Measurements from ENCODE around the gene RSPO3. TPM values are rescaled to one million over a fixed set of nuclear protein-coding genes. Genes with fewer than 3 reads are reported as not detected.

Gene RSPO3, protein sequence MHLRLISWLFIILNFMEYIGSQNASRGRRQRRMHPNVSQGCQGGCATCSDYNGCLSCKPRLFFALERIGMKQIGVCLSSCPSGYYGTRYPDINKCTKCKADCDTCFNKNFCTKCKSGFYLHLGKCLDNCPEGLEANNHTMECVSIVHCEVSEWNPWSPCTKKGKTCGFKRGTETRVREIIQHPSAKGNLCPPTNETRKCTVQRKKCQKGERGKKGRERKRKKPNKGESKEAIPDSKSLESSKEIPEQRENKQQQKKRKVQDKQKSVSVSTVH
- total RNA-seq (2022) (0.11 TPM in 1 of 2 replicates, not detected in the other), Bru-seq, nascent RNA (percentile 11 among the genes with signal in this experiment), BruChase-seq, experiment 1, labeled RNA remaining after a 2-hour chase (percentile 4 among the genes with signal in this experiment), BruChase-seq, experiment 2, labeled RNA remaining after a 6-hour chase (percentile 4 among the genes with signal in this experiment)
- long read RNA-seq = 0 reads

GRCh38 chr6:127118298-127119101 lies at the start of gene RSPO3:
TSS of gene RSPO3 (plus strand) at chr6:127118671. CDS start at chr6:127119193, 522 bp downstream.
- intact Hi-C loops (cut with micrococcal nuclease; ENCODE audit: unreplicated experiment) = no loop called here
- Histone ChIP-seq H3K4me1 (0 out of 2 replicates have a peak, but pooled peaks cover 10% of the 10 kb centered on the region), H3K9me3 (no peaks in the 10 kb centered on the region), H3K36me3 (ENCODE audit: control insufficient read depth, insufficient read depth, low read length) (no peaks in the 10 kb centered on the region), H3K4me3 (ENCODE audit: low read depth, low read length) (no peak within 1 kb of the TSS), H3K27me3 (replicated peaks; ENCODE audit: control insufficient read depth, insufficient read depth, low read length) (no peaks in the 10 kb centered on the region)
- peaks cover 19% of the 10 kb centered on the region for H3K4me1 Mint-ChIP-seq (ENCODE audit: low read depth, unreplicated experiment)
- no peaks in the 10 kb centered on the region for H3K36me3 Mint-ChIP-seq (ENCODE audit: insufficient read depth, unreplicated experiment)
- H3K9me3 Mint-ChIP-seq (ENCODE audit: unreplicated experiment) = peaks cover 10% of the 10 kb centered on the region
- H3K27me3 Mint-ChIP-seq (ENCODE audit: insufficient read depth, unreplicated experiment) = no peaks in the 10 kb centered on the region
- ChIA-PET POLR2A (no interaction called here), CTCF (no interaction called here)
- no TSS peak for BruUV-seq (replicated peaks)
- peak within 1 kb of the TSS; percentile 38 for H3K27ac Mint-ChIP-seq (ENCODE audit: unreplicated experiment)
- no peak within 1 kb of the TSS for H3K4me3 Mint-ChIP-seq (ENCODE audit: unreplicated experiment)
- no peak for TF ChIP-seq CTCF (IDR thresholded peaks at IDR 0.05; ENCODE audit: insufficient read depth in 1 of 2, low read depth in 1 of 2, low read length in 1 of 2, severe bottlenecking in 1 of 2, unreplicated experiment in 1 of 2)
- DNase-seq = no peak

- Histone ChIP-seq H3K27me3 (replicated peaks; ENCODE audit: control insufficient read depth, insufficient read depth, low read length) (no peaks in the 10 kb centered on the region), H3K4me3 (ENCODE audit: low read depth, low read length) (no peak overlapping the region), H3K36me3 (ENCODE audit: control insufficient read depth, insufficient read depth, low read length) (no peaks in the 10 kb centered on the region), H3K9me3 (no peaks in the 10 kb centered on the region), H3K4me1 (no peaks in the 10 kb centered on the region)
- no peak overlapping the region for H3K4me3 Mint-ChIP-seq (ENCODE audit: unreplicated experiment)
- ChIA-PET CTCF (no interaction called here), POLR2A (no interaction called here)
- no peak overlapping the region for H3K27ac Mint-ChIP-seq (ENCODE audit: unreplicated experiment)
- no peaks in the 10 kb centered on the region for H3K36me3 Mint-ChIP-seq (ENCODE audit: insufficient read depth, unreplicated experiment)
- peak; percentile 50 to 56 for TF ChIP-seq CTCF (IDR thresholded peaks at IDR 0.05; ENCODE audit: insufficient read depth in 1 of 2, low read depth in 1 of 2, low read length in 1 of 2, severe bottlenecking in 1 of 2, unreplicated experiment in 1 of 2)
- BruUV-seq (replicated peaks) = no TSS peak
- H3K9me3 Mint-ChIP-seq (ENCODE audit: unreplicated experiment) = no peaks in the 10 kb centered on the region
- H3K27me3 Mint-ChIP-seq (ENCODE audit: insufficient read depth, unreplicated experiment) = no peaks in the 10 kb centered on the region
- intact Hi-C loops (cut with micrococcal nuclease; ENCODE audit: unreplicated experiment) = loop anchor here (1.0 kb wide), 2 partner anchors 46 to 265 kb away; no protein-coding TSS in a partner anchor
- H3K4me1 Mint-ChIP-seq (ENCODE audit: low read depth, unreplicated experiment) = peaks cover 14% of the 10 kb centered on the region
- DNase-seq = peak in 1 of 2 experiments; percentile 47
These were observed 48.7 kb upstream of the RSPO3 start for GRCh38 chr6:127069659-127070279.

- Mint-ChIP-seq H3K27me3 (ENCODE audit: insufficient read depth, unreplicated experiment) (no peaks in the 10 kb centered on the region), H3K36me3 (ENCODE audit: insufficient read depth, unreplicated experiment) (no peaks in the 10 kb centered on the region), H3K9me3 (ENCODE audit: unreplicated experiment) (peaks cover 9% of the 10 kb centered on the region), H3K27ac (ENCODE audit: unreplicated experiment) (no peak overlapping the region), H3K4me3 (ENCODE audit: unreplicated experiment) (no peak overlapping the region), H3K4me1 (ENCODE audit: low read depth, unreplicated experiment) (peaks cover 14% of the 10 kb centered on the region)
- Histone ChIP-seq H3K4me3 (ENCODE audit: low read depth, low read length) (no peak overlapping the region), H3K36me3 (ENCODE audit: control insufficient read depth, insufficient read depth, low read length) (no peaks in the 10 kb centered on the region), H3K4me1 (no peaks in the 10 kb centered on the region), H3K27me3 (replicated peaks; ENCODE audit: control insufficient read depth, insufficient read depth, low read length) (no peaks in the 10 kb centered on the region), H3K9me3 (no peaks in the 10 kb centered on the region)
- ChIA-PET POLR2A (no interaction called here), CTCF (no interaction called here)
- no peak for DNase-seq
- BruUV-seq (replicated peaks) = no TSS peak
- TF ChIP-seq CTCF (IDR thresholded peaks at IDR 0.05; ENCODE audit: insufficient read depth in 1 of 2, low read depth in 1 of 2, low read length in 1 of 2, severe bottlenecking in 1 of 2, unreplicated experiment in 1 of 2) = no peak
- intact Hi-C loops (cut with micrococcal nuclease; ENCODE audit: unreplicated experiment) = no loop called here
These were observed 45.2 kb upstream of the RSPO3 start for GRCh38 chr6:127073222-127073621.
